ENCODE measurements around the gene CAPN14.

Gene CAPN14

GRCh38 chr2:31136732-31137131 lies 80.6 kb downstream of the CAPN14 start:
- no peak overlapping the region for H3K4me3 ChIP-seq (ENCODE audit: low read depth, low read length)
- CTCF ChIA-PET: no interaction called here
- TF ChIP-seq CTCF (IDR thresholded peaks at IDR 0.05; ENCODE audit: insufficient read depth, low read length, missing control alignments): no peak
- DNase-seq (ENCODE audit: low read depth, low spot score): no peak
- POLR2A ChIA-PET: no interaction called here

GRCh38 chr2:31136000-31136399 lies 81.3 kb downstream of the CAPN14 start:
- no peak overlapping the region for H3K4me3 ChIP-seq (ENCODE audit: low read depth, low read length)
- ChIA-PET POLR2A (no interaction called here), CTCF (no interaction called here)
- TF ChIP-seq CTCF (IDR thresholded peaks at IDR 0.05; ENCODE audit: insufficient read depth, low read length, missing control alignments): no peak
- DNase-seq (ENCODE audit: low read depth, low spot score): no peak

- no peak for DNase-seq (ENCODE audit: low read depth, low spot score)
- CTCF ChIA-PET: interaction anchor here (1.3 kb wide), 1 partner anchor 35 kb away, joined by 5 read pairs; no protein-coding TSS in a partner anchor
- POLR2A ChIA-PET: no interaction called here
- TF ChIP-seq CTCF (IDR thresholded peaks at IDR 0.05; ENCODE audit: insufficient read depth, low read length, missing control alignments): no peak
- H3K4me3 ChIP-seq (ENCODE audit: low read depth, low read length): no peak overlapping the region
These were observed 82.8 kb downstream of the CAPN14 start for GRCh38 chr2:31134480-31134879.

- H3K4me3 ChIP-seq (ENCODE audit: low read depth, low read length): no peak overlapping the region
- POLR2A ChIA-PET: no interaction called here
- no peak for DNase-seq (ENCODE audit: low read depth, low spot score)
- TF ChIP-seq CTCF (IDR thresholded peaks at IDR 0.05; ENCODE audit: insufficient read depth, low read length, missing control alignments): no peak
- CTCF ChIA-PET: interaction anchor here (1.5 kb wide), 1 partner anchor 421 kb away, joined by 3 read pairs; no protein-coding TSS in a partner anchor
These were observed 84.5 kb downstream of the CAPN14 start for GRCh38 chr2:31132786-31133185.

- no peak for TF ChIP-seq CTCF (IDR thresholded peaks at IDR 0.05; ENCODE audit: insufficient read depth, low read length, missing control alignments)
- POLR2A ChIA-PET: no interaction called here
- no peak overlapping the region for H3K4me3 ChIP-seq (ENCODE audit: low read depth, low read length)
- DNase-seq (ENCODE audit: low read depth, low spot score): no peak
- CTCF ChIA-PET: no interaction called here
These were observed 85.4 kb downstream of the CAPN14 start for GRCh38 chr2:31131871-31132270.

- no peak for DNase-seq (ENCODE audit: low read depth, low spot score)
- CTCF ChIA-PET: interaction anchor here (0.9 to 1.5 kb wide), 4 partner anchors 9 to 40 kb away, joined by 3 read pairs; partner anchors contain the start of gene GALNT14
- no peak for TF ChIP-seq CTCF (IDR thresholded peaks at IDR 0.05; ENCODE audit: insufficient read depth, low read length, missing control alignments)
These were observed 87.7 kb downstream of the CAPN14 start for GRCh38 chr2:31129375-31130171.

More at GRCh38 chr2:31129375-31130171, 87.7 kb downstream of the CAPN14 start:
- no peak overlapping the region for H3K4me3 ChIP-seq (ENCODE audit: low read depth, low read length)
- POLR2A ChIA-PET: no interaction called here
